NCI-H526 (cell line): Measurements from ENCODE around the gene HMCN2.
"Not testable (repeated sequence)": the region's sequence is repeated elsewhere in the genome, so short reads cannot be mapped to it uniquely, and the experiment has no call there.

Experiments used
- DNase-seq, 2 experiments: peaks; one replicate each; lab custom pipeline; 2025; lab: John Stamatoyannopoulos, UW

Gene HMCN2

DNA sequence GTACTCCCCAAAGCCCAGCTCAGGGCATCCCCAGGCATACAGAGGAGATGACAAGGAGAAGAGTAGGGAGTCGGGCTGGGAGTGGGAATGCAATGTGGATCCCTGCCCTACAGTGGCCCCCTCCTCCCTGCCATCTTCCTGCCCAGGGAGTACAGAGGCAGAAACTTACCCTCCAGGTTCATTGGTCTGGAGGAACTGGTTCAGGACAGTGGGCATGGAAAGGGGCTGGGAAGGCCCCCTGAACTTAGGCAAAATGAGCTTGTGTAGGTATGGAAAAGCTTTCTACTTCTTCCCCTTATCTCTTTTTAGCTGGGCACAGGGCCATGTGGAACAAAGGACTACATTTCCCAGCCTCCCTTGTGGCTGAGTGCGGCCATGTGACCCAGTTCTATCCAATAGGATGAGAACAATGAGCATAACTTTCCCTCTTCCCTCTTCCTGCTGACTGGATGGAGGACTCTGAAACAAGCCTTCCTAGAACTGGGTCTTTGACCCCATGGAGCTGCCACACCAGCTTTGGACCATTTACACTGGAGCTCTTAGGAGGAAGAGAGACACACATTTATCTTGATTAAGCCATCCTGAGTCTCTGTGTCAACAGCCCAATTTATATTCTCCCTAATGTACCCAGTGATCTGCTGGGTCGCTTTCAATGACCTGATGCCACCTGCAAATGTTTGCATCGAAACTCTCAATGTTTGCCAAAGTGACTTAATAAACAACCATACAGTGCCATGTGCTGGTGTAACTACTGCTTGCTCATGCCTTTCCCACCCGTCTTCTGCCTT lies 25.0 kb upstream of the HMCN2 start:
- peak; percentile 14 to 62 for DNase-seq

DNA sequence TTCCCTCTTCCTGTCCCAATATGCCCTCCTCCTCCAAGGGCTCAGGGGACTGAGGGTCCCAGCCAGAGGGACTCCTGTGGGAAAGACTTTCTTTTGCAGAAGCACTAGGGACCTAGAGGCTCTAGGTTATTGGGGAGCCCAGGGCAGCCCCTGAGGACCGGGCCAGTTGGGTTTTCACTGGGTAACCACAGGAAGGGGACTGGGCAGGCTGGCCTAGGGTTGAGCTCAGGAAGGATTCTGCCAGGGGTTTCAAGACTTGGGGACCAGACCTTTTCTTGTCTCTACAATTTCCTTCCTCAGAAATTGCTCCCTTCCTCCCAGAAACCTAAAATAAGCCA lies 24.4 kb upstream of the HMCN2 start:
- no peak for DNase-seq

- DNase-seq, result no peak
Observed at GRCh38 chr9:130242270-130243014, 23.1 kb upstream of the HMCN2 start.

GRCh38 chr9:130243015-130243881 lies 22.3 kb upstream of the HMCN2 start:
- DNase-seq, result peak; percentile 44 to 72

GRCh38 chr9:130243882-130244170 lies 21.7 kb upstream of the HMCN2 start:
- no peak for DNase-seq

GRCh38 chr9:130244548-130245165 lies 20.9 kb upstream of the HMCN2 start:
- no peak for DNase-seq

DNA sequence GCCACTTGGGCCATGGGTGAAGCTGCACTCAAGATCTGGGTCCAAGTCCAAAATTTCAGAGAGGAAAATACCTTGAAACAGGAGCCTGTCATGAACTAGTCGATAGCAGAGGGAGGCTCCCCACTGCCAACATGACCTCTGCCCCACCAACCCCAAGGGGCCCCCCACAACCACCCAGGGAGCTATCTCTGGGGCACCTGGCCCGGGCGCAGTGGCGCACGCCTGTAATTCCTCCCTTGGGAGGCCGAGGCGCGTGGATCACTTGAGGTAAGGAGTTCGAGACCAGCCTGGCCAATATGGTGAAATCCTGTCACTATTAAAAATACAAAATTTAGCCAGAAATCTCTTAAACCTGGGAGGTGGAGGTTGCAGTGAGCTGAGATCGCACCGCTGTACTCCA lies 20.1 kb upstream of the HMCN2 start:
- no peak for DNase-seq

DNA sequence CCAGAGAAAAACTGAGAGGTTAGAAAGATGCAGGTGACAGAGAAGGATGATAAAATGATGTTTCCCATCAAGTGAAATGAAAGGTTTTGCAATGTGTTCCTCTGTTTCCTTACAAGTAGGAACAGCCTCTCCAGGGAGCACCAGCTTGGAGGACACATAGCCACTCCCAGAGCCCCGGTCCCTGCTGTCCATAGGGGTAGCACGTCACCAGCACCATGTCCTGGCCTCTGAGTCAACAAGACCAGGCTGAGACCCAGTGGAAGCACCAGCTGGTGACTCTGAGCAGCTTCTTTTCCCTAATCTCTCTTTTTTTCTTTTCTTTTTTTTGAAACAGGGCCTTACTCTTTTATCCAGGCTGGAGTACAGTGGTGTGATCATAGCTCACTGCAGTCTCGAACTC lies 19.4 kb upstream of the HMCN2 start:
- DNase-seq, result no peak

DNA sequence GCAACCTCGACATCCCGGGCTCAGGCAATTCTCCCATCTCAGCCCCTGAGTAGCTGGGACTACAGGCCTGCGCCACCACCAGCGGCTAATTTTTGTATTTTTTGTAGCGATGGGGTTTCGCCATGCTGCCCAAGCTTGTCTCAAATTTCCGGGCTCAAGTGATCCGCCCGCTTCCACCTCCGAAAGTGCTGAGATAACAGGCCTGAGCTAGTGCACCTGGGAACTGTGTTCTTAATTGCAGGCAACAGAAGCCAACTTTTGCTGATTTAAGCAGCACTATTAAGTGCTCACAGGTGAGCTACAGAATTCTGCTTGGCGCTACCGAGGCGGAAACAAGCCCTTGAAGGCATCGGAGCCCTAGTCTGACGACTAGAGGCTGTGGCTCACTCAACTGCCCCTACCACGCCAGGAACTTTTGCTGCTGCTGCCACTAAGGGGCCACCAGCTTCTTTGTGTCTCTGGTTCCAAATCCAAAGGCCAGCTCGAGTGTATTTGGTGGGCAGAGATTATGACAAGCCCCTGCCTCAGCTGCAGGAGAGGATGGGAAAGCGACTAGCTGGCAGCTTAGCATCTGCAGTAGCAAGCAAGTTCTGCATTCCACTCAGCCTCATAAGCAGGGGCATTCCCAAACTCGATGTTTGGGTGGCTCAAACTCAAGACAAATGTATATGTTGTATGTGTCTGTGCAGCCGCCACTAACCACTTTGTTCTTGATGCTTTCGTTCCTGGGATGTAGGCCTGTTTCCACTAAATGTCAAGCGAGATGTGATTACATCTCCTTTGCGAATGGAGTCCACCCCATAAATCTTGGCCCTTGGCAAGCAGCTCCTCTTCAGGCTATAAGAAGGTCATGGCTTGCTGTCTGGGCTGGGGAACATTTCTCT lies 10.6 kb upstream of the HMCN2 start:
- no peak for DNase-seq

DNA sequence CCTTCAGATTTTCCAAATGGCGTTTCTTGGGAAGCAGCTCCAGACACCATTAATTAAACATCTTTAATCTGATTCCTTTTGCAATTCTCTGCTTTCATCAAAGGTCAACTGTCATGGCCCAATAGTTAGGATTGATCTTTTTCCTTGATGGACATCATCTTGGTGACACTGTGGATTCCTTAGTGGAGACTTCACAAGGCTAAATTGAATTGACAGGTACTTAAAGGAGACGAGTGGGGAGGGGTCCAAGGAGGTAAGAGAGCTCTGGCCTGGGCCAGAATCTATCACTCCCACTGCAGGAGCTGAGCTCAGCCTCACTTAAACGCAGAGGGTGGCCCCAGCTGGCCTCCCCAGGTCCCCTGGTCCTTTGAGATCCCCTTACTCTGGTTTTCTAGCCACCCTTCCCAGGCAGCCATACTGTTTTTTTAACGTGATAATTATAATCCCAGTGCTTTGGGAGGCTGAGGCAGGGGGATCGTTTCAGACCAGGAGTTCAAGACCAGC lies 9.9 kb upstream of the HMCN2 start:
- DNase-seq, result no peak

DNA sequence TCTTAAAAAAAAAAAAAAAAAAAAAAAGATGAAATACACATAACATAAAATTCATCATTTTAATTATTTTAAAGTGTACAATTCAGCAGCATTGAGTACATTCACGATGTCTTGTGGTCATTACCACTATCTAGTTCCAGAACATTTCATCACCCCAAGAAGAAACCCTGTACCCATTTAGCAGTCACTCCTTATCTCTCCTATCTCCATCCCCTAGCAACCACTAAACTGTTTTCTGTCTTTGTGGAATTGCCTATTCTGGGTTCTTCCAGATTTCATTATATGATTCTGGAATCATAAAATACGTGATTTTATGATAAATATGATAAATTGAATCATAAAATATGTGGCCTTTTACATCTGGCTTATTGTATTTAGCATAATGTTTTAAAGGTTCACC lies 8.9 kb upstream of the HMCN2 start:
- no peak for DNase-seq

GRCh38 chr9:130258137-130258536 lies 7.4 kb upstream of the HMCN2 start:
- not testable (repeated sequence) for DNase-seq

DNA sequence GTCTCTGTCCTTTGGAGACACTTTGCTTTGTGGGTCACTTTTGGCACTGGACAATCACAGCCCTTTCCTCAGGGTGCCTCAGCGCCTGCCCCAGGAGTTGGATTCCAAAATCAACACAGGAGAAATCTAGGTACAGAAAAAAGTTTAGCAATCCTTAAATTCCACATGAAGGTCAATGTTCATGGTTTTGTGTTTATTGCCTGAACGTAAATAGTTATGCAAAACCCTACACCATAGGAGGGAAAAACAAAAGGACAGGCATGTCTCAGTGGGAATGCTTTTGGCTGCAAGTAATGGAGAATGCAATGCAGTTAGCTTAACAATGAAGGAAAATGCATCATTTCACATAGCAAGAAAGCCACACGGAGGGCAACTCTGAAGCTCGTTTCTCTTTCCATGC lies 6.5 kb upstream of the HMCN2 start:
- DNase-seq, result no peak

DNA sequence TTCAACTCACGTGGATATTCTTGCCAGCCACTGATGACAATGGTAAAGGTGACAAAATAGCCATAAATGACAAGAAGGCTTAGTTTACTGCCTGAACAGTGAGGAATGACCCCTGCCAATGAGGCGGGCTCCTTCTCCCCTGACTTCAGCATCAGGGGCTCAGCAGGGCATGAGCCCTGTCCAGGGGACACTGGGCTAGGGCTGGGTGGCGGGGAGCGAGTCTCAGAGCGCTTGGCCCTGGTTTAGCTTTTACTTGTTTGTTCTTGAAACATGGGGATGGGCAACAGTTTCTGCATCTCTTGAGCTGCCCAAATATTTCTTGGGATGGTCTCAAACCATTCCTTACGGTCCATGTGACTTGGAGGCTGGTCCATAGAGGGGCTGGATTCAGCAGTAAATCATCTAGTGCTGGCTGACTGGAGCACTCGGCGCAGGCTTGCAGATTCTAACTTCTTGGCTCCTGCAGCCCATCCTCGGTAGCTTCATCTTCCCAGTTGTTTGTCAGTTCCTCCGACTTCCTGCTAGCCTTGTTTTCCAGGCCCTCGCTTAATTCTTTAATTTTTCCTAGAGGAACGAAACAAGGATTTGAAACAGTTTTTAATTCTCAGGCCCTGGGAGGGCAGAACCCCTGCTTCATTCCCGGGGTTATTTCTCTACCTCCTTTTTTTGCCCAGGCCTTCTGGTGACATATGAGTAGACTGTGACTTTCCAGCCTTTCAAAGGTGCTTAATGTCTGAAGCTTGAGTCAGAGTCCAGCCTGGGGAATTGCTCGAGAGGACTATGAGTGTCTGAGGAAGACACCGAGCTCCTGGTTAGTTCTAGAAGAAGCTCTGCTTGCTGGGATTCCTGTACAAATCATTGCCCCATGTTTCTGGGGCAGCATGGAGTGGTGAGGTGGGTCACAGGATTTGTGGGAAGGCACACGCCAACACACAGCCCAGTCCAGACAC lies 4.5 kb upstream of the HMCN2 start:
- DNase-seq, result no peak

- no peak for DNase-seq
Observed at GRCh38 chr9:130262061-130262745, 3.4 kb upstream of the HMCN2 start.

DNA sequence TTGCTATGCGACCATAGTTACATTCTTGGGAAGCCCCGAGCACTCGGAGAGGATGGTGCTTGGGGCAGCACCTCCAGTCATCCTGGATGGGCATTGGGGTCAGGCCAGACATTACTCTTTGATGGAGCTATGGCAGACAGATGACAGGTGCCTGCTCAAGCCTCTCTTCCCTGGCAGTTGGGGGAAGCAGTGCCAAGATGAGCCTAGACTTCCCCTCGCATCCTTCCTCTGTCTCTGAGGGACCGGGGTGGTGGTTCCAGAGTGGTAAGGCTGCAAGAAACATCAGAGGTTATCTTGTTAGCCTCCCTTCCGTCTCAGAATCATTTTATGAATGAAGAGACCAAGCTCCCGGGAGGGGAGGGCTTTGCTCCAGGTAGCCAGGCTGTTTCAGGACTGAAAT lies 2.8 kb upstream of the HMCN2 start:
- DNase-seq, result no peak

- DNase-seq, result no peak
Observed at GRCh38 chr9:130263601-130264413, 1.8 kb upstream of the HMCN2 start.
